Fibroblast of skin of scalp (primary cell): ENCODE data around the gene KIF13A. TPM values are rescaled to one million over a fixed set of nuclear protein-coding genes. Genes with fewer than 3 reads are reported as not detected.
"Not testable (repeated sequence)": the region's sequence is repeated elsewhere in the genome, so short reads cannot be mapped to it uniquely, and the experiment has no call there.

Experiments
- DNase-seq: peaks from one replicate; pipeline ENCODE4 v3.0.0-alpha.2; 2013
- polyA plus RNA-seq, 2 experiments: library from polyadenylated mRNA; unstranded; fragments of 120-200 nt; gene quantifications; one replicate each; pipeline ENCODE4 v1.2.1, GENCODE V29; 2013; ENCODE audit not compliant: insufficient read length in 2 of 2

Gene KIF13A
- polyA plus RNA-seq (2013, experiment 1 of 2; ENCODE audit: insufficient read length): 26.5 TPM
- polyA plus RNA-seq (2013, experiment 2 of 2; ENCODE audit: insufficient read length): 30.2 TPM

GRCh38 chr6:17987447-17987696 lies at the start of gene KIF13A:
Gene KIF13A (minus strand): TSS chr6:17987635. CDS start chr6:17987463, 172 bp downstream.
- DNase-seq: no peak

- DNase-seq: no peak
These were observed 49.3 kb upstream of the KIF13A start for GRCh38 chr6:18036781-18037180.

GRCh38 chr6:18035330-18035854 lies 48.0 kb upstream of the KIF13A start:
- DNase-seq: no peak

- no peak for DNase-seq
These were observed 47.4 kb upstream of the KIF13A start for GRCh38 chr6:18034798-18035202.

GRCh38 chr6:18031680-18032256 lies 44.3 kb upstream of the KIF13A start:
- DNase-seq: no peak

- no peak for DNase-seq
These were observed 43.8 kb upstream of the KIF13A start for GRCh38 chr6:18031189-18031588.

GRCh38 chr6:18028332-18028731 lies 40.9 kb upstream of the KIF13A start:
- no peak for DNase-seq

- DNase-seq: no peak
These were observed 38.2 kb upstream of the KIF13A start for GRCh38 chr6:18025596-18025995.

GRCh38 chr6:18024876-18025275 lies 37.4 kb upstream of the KIF13A start:
- no peak for DNase-seq

- no peak for DNase-seq
These were observed 36.5 kb upstream of the KIF13A start for GRCh38 chr6:18023891-18024290.

GRCh38 chr6:18022398-18023231 lies 35.2 kb upstream of the KIF13A start:
- peak; percentile 82 for DNase-seq

GRCh38 chr6:18021166-18021850 lies 33.9 kb upstream of the KIF13A start:
- DNase-seq: no peak

- DNase-seq: not testable (repeated sequence)
These were observed 33.1 kb upstream of the KIF13A start for GRCh38 chr6:18020545-18020944.

GRCh38 chr6:18019539-18020534 lies 32.4 kb upstream of the KIF13A start:
- no peak for DNase-seq

GRCh38 chr6:18019133-18019532 lies 31.7 kb upstream of the KIF13A start:
- not testable (repeated sequence) for DNase-seq

- no peak for DNase-seq
These were observed 29.3 kb upstream of the KIF13A start for GRCh38 chr6:18016698-18017097.

- DNase-seq: no peak
These were observed 28.7 kb upstream of the KIF13A start for GRCh38 chr6:18016133-18016532.

- DNase-seq: no peak
These were observed 23.9 kb upstream of the KIF13A start for GRCh38 chr6:18011287-18011686.

- not testable (repeated sequence) for DNase-seq
These were observed 23.1 kb upstream of the KIF13A start for GRCh38 chr6:18010540-18010939.

GRCh38 chr6:18004256-18004985 lies 17.0 kb upstream of the KIF13A start:
- DNase-seq: no peak

GRCh38 chr6:17999425-17999824 lies 12.0 kb upstream of the KIF13A start:
- no peak for DNase-seq
